Activated CD4-positive, alpha-beta memory T cell treated with anti-CD3 and anti-CD28 coated beads, Interleukin-2, amount 10 ng/mL, durations not matched to agents 7 days and 5 days (primary cell): ENCODE measurements around the gene GPR18. TPM values are rescaled to one million over a fixed set of nuclear protein-coding genes. Genes with fewer than 3 reads are reported as not detected.

ENCODE experiments used
- CTCF ChIA-PET: fragments of 350-600 bp; sonication (Branson Sonifier 250); formaldehyde crosslinking; loops from one replicate; lab custom pipeline; 2021; ENCODE audit warnings: antibody characterized with exemption, inconsistent platforms; lab: Charles Lee
- POLR2A ChIA-PET: fragments of 350-600 bp; sonication (Branson Sonifier 250); formaldehyde crosslinking; loops from one replicate; lab custom pipeline; 2021; ENCODE audit warnings: antibody characterized with exemption; lab: Charles Lee
- DNase-seq: peaks from one replicate; pipeline ENCODE4 v3.0.0-alpha.2; 2020
- H3K27ac Mint-ChIP-seq: one replicate; pipeline ENCODE4 v1.8.0; 2021; ENCODE audit warnings: mild to moderate bottlenecking, mixed read lengths
- H3K27me3 Mint-ChIP-seq: one replicate; pipeline ENCODE4 v1.8.0; 2021; ENCODE audit warnings: mixed read lengths
- H3K36me3 Mint-ChIP-seq: one replicate; pipeline ENCODE4 v1.8.0; 2021; ENCODE audit warnings: low read depth, mixed read lengths
- H3K4me1 Mint-ChIP-seq: one replicate; pipeline ENCODE4 v1.8.0; 2021; ENCODE audit warnings: mixed read lengths
- H3K4me3 Mint-ChIP-seq: one replicate; pipeline ENCODE4 v1.8.0; 2021; ENCODE audit warnings: mild to moderate bottlenecking, mixed read lengths
- H3K9me3 Mint-ChIP-seq: one replicate; pipeline ENCODE4 v1.8.0; 2021; ENCODE audit warnings: mixed read lengths
- total RNA-seq, 2 experiments: library from RNA; stranded (reverse); gene quantifications; one replicate each; pipeline ENCODE4 v1.2.3, GENCODE V29; 2021

GPR18 gene
- total RNA-seq, 2 experiments from 2014 or later: 10.3 to 10.4 TPM

DNA sequence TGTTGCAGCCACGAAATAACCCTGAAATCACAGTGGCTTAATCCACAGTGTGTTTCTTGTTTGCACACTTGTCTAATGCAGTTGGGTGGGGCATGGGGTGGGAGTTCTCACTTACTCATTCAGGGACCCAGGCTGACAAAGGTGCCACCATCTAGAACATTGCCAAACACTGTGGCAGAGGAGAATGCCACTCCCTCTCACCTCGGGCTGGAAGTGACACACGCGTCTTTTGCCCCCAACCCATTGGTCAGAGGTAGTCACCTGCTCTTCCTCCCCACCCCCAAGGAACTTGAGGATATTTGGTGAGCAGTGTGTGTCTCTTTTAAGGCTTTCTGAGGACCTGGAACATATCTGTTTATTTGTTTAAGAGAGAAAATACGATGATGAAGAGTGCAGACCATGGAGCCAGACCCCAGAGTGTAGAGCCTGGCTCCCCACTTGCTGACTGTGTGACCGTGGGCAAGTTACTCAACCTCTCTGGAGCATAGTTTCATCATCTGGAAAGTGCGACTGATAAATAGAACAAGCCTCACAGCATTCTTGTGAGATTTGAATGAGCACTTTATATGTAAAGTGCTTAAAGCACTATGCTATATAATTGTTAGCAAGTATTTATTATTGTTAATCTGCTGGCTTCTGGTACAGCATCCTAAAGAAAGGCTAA is 31.6 kb upstream of the GPR18 start:
- H3K36me3 Mint-ChIP-seq: peaks cover 66% of the 10 kb centered on the region
- peak; percentile 70 for DNase-seq
- CTCF ChIA-PET: interaction anchor here (1.3 to 3.1 kb wide), 3 partner anchors 20 to 62 kb away, joined by 4 to 14 read pairs (median 6); no protein-coding TSS in a partner anchor
- H3K4me3 Mint-ChIP-seq: no peak overlapping the region
- H3K4me1 Mint-ChIP-seq: peaks cover 78% of the 10 kb centered on the region
- H3K9me3 Mint-ChIP-seq: no peaks in the 10 kb centered on the region
- POLR2A ChIA-PET: interaction anchor here (1.0 to 21.6 kb wide), 9 partner anchors 9 to 211 kb away, joined by 3 to 393 read pairs (median 5); partner anchors contain the start of gene GPR183
- peak overlapping the region; percentile 84 for H3K27ac Mint-ChIP-seq
- no peaks in the 10 kb centered on the region for H3K27me3 Mint-ChIP-seq

DNA sequence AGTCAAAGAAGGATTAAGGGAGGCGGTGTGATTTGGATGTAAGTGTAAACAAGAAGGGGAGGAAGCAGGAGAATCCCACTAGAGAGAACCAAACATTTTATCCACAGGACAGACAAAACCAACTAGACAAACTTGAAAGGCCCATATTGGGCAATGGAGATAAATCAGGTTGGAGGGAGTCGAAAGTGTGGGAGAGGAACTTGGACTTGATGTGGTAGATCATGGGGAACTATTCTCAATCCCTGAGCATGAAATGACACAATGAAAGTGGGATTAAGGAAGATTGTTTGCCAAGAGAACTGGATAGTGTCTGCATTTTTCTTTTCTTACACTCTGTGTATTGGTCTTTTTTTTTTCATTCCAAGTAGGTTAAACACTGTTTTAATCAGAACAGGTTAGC is 31.1 kb upstream of the GPR18 start:
- ChIA-PET CTCF (interaction anchor here (1.1 to 3.1 kb wide), 7 partner anchors 15 to 147 kb away, joined by 4 to 17 read pairs (median 6); no protein-coding TSS in a partner anchor), POLR2A (interaction anchor here (1.0 to 21.6 kb wide), 8 partner anchors 9 to 211 kb away, joined by 3 to 393 read pairs (median 5); partner anchors contain the start of gene GPR183)
- H3K27ac Mint-ChIP-seq: peak overlapping the region; percentile 84
- H3K36me3 Mint-ChIP-seq: peaks cover 63% of the 10 kb centered on the region
- H3K4me3 Mint-ChIP-seq: no peak overlapping the region
- no peaks in the 10 kb centered on the region for H3K27me3 Mint-ChIP-seq
- H3K4me1 Mint-ChIP-seq: peaks cover 81% of the 10 kb centered on the region
- no peaks in the 10 kb centered on the region for H3K9me3 Mint-ChIP-seq
- DNase-seq: no peak

DNA sequence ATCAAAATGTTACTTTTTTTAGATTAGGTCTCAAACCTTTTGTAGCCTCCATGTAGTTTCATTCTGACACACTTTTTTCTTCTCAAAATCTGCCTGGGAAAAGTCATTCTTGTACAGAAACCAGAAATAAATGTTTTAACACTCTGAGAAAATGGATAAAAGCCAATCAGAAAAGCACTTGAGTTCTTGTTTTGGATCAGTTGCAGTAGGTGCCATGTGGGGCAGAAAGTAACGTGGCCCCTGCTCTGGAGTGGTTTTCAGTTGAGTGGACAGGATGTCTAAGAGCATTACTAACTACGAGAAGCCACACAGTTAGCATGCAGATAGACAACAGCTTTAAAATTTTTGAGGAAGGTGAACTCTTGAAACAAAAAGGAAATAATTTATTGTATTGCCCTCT is 29.9 kb upstream of the GPR18 start:
- H3K4me1 Mint-ChIP-seq: peaks cover 73% of the 10 kb centered on the region
- H3K27me3 Mint-ChIP-seq: no peaks in the 10 kb centered on the region
- ChIA-PET POLR2A (interaction anchor here (0.8 to 21.6 kb wide), 8 partner anchors 8 to 93 kb away, joined by 3 to 393 read pairs (median 5); partner anchors contain the start of gene GPR183), CTCF (interaction anchor here (1.1 to 3.1 kb wide), 7 partner anchors 10 to 148 kb away, joined by 3 to 17 read pairs (median 6); no protein-coding TSS in a partner anchor)
- DNase-seq: peak; percentile 60
- peak overlapping the region; percentile 84 for H3K27ac Mint-ChIP-seq
- H3K9me3 Mint-ChIP-seq: no peaks in the 10 kb centered on the region
- H3K36me3 Mint-ChIP-seq: peaks cover 51% of the 10 kb centered on the region
- H3K4me3 Mint-ChIP-seq: no peak overlapping the region

DNA sequence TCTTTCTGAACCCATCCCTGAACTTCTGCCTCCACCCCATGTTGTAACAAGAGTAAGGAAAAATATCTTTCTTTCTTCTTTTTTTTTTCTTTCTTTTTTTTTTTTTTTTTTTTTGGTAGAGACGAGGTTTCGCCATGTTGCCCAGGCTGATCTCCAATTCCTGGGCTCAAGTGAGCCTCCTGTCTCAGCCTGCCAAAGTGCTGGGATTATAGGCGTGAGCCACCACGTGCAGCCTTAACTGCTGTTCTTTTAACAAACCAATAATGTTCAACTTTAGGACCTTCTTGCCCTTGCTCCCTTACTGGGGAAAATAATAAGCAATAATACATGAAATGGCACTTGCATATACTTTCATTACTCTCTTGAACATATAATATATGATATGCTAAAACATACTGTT is 29.4 kb upstream of the GPR18 start:
- peaks cover 74% of the 10 kb centered on the region for H3K4me1 Mint-ChIP-seq
- H3K4me3 Mint-ChIP-seq: no peak overlapping the region
- ChIA-PET POLR2A (interaction anchor here (1.0 to 21.6 kb wide), 4 partner anchors 7 to 27 kb away, joined by 3 to 393 read pairs (median 6); partner anchors contain the start of gene GPR183), CTCF (interaction anchor here (0.7 to 3.1 kb wide), 7 partner anchors 17 to 714 kb away, joined by 3 to 17 read pairs (median 6); no protein-coding TSS in a partner anchor)
- H3K36me3 Mint-ChIP-seq: peaks cover 46% of the 10 kb centered on the region
- no peaks in the 10 kb centered on the region for H3K9me3 Mint-ChIP-seq
- DNase-seq: no peak
- peak overlapping the region; percentile 84 for H3K27ac Mint-ChIP-seq
- no peaks in the 10 kb centered on the region for H3K27me3 Mint-ChIP-seq

DNA sequence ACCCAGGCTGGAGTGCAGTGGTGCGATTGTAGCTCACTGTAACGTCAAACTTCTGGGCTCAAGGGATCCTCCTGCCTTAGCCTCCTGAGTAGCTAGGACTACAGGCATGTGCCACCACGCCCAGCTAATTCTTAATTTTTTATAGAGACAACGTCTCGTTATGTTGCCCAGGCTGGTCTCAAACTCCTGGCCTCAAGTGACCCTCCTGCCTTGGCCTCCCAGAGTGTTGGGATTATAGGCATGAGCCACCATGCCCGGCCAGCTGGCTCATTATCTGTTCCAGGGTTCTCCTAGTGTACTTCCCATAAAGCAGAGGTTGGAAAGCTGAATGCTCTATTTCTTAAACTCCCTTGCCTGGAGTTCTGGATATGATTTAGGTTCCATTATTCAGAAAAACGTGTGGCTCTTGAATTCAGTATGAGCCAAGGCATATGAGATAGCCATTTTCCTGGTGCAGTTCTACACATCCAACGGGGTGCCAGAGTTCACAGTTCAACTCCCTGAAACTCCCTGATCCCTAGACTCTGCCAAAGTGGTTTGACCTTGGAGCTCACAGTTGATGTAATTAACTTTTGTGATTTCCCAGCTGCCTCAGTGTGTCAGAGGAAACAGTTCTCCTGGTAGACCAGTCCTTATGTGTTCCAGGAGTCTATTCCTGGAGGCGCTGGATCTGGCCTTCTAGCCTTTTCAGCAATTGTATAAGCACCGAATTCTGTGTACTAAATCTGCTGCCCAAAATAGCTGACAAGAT is 27.4 kb upstream of the GPR18 start:
- ChIA-PET POLR2A (interaction anchor here (1.1 to 21.6 kb wide), 3 partner anchors 17 to 81 kb away, joined by 3 to 393 read pairs (median 3); partner anchors contain the start of gene GPR183), CTCF (interaction anchor here (1.2 to 5.2 kb wide), 2 partner anchors 12 to 15 kb away, joined by 3 to 33 read pairs; no protein-coding TSS in a partner anchor)
- Mint-ChIP-seq H3K9me3 (no peaks in the 10 kb centered on the region), H3K36me3 (peaks cover 38% of the 10 kb centered on the region), H3K4me3 (no peak overlapping the region), H3K27ac (no peak overlapping the region), H3K27me3 (no peaks in the 10 kb centered on the region), H3K4me1 (peaks cover 81% of the 10 kb centered on the region)
- no peak for DNase-seq

DNA sequence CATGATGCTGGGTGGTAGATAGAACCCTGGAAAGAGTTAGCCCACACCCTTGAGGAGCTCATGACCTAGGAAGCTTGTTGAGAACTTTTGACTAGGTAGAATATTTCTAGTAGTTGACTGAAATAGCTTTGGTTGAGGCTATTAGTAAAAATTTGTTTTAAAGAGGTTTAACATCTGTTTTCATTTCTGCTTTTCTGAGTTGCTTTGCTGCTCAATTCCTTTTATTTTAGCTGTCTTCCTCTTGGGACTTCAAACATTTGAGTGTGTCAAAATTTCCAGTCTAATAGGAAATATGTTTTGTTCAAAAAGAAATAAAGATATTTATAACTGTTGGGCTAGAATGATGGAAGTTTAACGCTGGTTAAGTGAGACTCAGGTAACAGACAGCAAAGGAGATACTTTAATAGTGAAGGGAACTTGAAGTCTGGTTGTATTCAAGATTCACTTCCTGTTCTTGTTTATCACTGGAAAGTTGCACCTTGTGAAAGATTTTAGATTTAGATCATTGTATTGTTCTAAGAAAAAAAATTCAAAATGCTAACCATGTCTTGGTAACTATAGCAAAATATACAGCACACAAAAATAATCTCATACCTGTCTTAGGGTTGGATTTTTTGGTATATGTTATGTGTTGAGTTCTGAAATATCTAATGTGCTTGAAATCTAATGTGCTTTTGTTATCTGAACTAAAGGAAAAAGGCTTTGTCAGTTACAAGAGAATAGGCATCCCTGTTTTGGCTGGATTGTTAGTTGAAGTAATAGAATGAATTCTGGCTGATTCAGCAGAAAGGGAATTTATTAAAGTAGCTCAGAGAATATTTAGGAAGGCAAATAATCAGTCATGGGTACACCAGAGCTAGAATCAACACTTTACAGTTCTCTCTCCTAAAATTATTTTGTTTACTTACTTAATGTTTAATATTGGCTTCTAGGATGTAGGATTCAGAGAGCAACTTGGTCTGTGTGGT is 24.4 kb upstream of the GPR18 start:
- no peaks in the 10 kb centered on the region for H3K27me3 Mint-ChIP-seq
- POLR2A ChIA-PET: interaction anchor here (1.0 to 21.6 kb wide), 11 partner anchors 11 to 219 kb away, joined by 3 to 393 read pairs (median 4); partner anchors contain the start of genes GPR183 and TM9SF2
- H3K9me3 Mint-ChIP-seq: no peaks in the 10 kb centered on the region
- CTCF ChIA-PET: interaction anchor here (0.7 to 5.2 kb wide), 6 partner anchors 12 to 385 kb away, joined by 3 to 33 read pairs (median 5); no protein-coding TSS in a partner anchor
- peaks cover 40% of the 10 kb centered on the region for H3K36me3 Mint-ChIP-seq
- DNase-seq: no peak
- peak overlapping the region; percentile 40 for H3K4me3 Mint-ChIP-seq
- peak overlapping the region; percentile 85 for H3K27ac Mint-ChIP-seq
- H3K4me1 Mint-ChIP-seq: peaks cover 80% of the 10 kb centered on the region

DNA sequence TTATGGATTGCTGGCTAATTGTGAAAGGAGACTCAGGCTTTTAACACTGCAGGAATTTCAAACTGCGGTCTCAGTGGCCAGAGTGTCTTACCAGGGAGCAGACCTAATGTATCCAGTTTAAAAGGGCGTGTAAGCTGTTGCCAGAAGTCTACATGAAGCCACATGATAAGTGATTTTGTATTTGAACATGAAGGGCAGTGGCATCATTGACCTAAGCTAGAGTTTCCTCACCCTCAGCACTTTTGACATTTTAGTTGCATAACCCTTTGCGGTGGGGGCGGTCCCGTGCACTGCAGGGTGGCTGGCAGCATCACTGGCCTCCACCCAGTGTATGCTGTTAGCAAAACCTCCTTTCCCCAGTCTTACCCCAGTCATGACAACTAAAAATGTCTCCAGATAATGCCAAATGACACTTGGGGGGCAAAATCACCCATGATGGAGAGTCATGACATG is 23.7 kb upstream of the GPR18 start:
- Mint-ChIP-seq H3K27ac (peak overlapping the region; percentile 85), H3K4me3 (no peak overlapping the region), H3K36me3 (peaks cover 40% of the 10 kb centered on the region), H3K4me1 (peaks cover 79% of the 10 kb centered on the region), H3K27me3 (no peaks in the 10 kb centered on the region), H3K9me3 (no peaks in the 10 kb centered on the region)
- ChIA-PET POLR2A (interaction anchor here (1.0 to 21.6 kb wide), 8 partner anchors 11 to 220 kb away, joined by 3 to 393 read pairs (median 5); partner anchors contain the start of genes GPR183 and TM9SF2), CTCF (interaction anchor here (0.7 to 5.2 kb wide), 4 partner anchors 11 to 155 kb away, joined by 3 to 33 read pairs (median 6); no protein-coding TSS in a partner anchor)
- peak; percentile 70 for DNase-seq

DNA sequence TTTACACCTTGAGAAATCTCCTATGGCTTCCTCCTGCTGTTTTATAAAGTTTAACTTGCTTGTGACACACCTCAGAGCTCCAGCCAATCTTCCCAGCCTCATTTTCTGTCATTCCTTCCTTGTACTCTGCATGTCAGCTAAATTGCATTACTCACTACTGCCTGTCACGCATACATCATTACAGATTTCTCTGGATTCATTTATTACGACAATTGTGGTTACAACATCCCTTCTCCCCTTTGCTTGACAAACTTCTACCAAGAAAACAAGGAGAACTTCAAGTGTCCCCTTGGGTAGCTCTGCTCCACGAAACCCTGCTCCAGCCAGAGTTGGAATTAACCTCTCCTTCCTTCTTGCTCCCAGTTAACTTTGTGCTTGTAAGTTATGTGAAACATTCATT is 22.0 kb upstream of the GPR18 start:
- Mint-ChIP-seq H3K36me3 (peaks cover 36% of the 10 kb centered on the region), H3K27ac (no peak overlapping the region), H3K9me3 (no peaks in the 10 kb centered on the region), H3K4me1 (peaks cover 84% of the 10 kb centered on the region), H3K27me3 (no peaks in the 10 kb centered on the region), H3K4me3 (no peak overlapping the region)
- ChIA-PET CTCF (interaction anchor here (0.7 to 1.4 kb wide), 3 partner anchors 14 to 145 kb away, joined by 3 to 4 read pairs (median 3); no protein-coding TSS in a partner anchor), POLR2A (interaction anchor here (0.6 to 21.6 kb wide), 7 partner anchors 8 to 101 kb away, joined by 3 to 393 read pairs (median 3); partner anchors contain the start of genes GPR183 and UBAC2)
- DNase-seq: no peak

DNA sequence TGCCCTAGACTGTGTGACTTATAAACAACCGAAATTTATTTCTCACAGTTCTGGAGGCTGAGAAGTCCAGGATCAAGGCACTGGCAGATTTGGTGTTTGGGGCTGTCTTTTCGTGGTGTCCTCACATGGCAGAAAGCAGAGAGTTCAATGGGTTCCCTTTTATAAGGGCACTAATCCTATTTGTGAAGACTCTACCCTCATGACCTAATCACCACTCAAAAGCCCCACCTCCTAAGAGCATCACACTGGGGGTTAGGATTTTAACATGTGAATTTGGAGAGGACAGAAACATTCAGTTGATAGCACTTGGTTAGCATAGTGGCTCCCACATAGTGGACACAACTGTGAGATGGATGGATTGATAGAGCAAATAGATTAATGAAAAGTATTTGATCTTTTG is 21.5 kb upstream of the GPR18 start:
- H3K4me3 Mint-ChIP-seq: no peak overlapping the region
- peaks cover 86% of the 10 kb centered on the region for H3K4me1 Mint-ChIP-seq
- ChIA-PET POLR2A (interaction anchor here (0.6 to 21.6 kb wide), 6 partner anchors 9 to 101 kb away, joined by 3 to 393 read pairs (median 4); partner anchors contain the start of genes GPR183 and UBAC2), CTCF (interaction anchor here (0.7 to 1.9 kb wide), 4 partner anchors 10 to 157 kb away, joined by 3 to 7 read pairs (median 4); no protein-coding TSS in a partner anchor)
- H3K27ac Mint-ChIP-seq: no peak overlapping the region
- DNase-seq: no peak
- no peaks in the 10 kb centered on the region for H3K9me3 Mint-ChIP-seq
- H3K36me3 Mint-ChIP-seq: peaks cover 38% of the 10 kb centered on the region
- H3K27me3 Mint-ChIP-seq: no peaks in the 10 kb centered on the region

DNA sequence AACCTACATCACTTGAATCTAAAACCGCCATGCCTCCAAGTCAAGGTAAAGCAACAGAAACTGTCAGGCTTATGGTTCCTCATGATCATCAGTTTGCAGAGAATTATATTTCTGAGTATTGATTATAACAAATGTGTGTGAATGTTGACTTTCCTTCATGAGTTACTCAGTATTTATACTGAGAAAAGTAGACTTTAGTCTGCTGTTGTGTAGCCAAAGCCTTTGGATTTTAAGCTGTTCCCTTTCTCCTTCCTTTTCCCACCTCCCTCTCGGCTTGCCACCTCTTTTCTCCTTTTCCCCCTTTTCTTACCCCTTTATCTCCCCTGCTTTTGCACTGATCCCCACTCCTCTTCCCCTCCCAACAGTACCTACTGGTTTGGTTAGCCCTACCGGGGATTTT is 20.7 kb upstream of the GPR18 start:
- Mint-ChIP-seq H3K4me3 (no peak overlapping the region), H3K27ac (peak overlapping the region; percentile 17), H3K4me1 (peaks cover 90% of the 10 kb centered on the region), H3K36me3 (peaks cover 42% of the 10 kb centered on the region), H3K9me3 (no peaks in the 10 kb centered on the region), H3K27me3 (no peaks in the 10 kb centered on the region)
- no peak for DNase-seq
- POLR2A ChIA-PET: interaction anchor here (0.9 to 21.6 kb wide), 10 partner anchors 9 to 223 kb away, joined by 3 to 393 read pairs (median 4); partner anchors contain the start of genes GPR183, TM9SF2 and UBAC2
- CTCF ChIA-PET: interaction anchor here (1.0 to 1.9 kb wide), 5 partner anchors 9 to 158 kb away, joined by 3 to 7 read pairs (median 3); no protein-coding TSS in a partner anchor

DNA sequence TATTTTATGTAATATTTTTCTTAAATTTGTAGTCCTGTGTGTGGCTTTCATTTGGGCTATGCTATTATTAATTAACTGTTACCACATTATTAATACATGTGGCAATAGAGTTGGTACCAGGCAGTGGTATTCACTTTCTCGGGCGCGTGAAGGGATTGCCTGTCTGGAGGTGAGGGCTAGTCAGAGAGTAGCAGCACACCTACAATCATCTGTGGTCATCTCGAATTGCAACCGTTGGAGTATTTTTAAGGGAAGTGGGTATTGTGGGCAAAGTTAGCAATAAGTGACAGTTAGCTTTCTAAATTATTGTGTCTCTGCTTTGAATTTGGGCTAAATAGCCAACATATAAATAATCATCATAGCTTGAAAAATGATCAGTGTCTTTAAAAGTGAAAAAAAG is 20.0 kb upstream of the GPR18 start:
- Mint-ChIP-seq H3K36me3 (peaks cover 47% of the 10 kb centered on the region), H3K27ac (no peak overlapping the region), H3K27me3 (no peaks in the 10 kb centered on the region), H3K4me3 (no peak overlapping the region), H3K4me1 (peaks cover 93% of the 10 kb centered on the region), H3K9me3 (peaks cover 2% of the 10 kb centered on the region)
- ChIA-PET CTCF (interaction anchor here (1.0 to 1.9 kb wide), 5 partner anchors 8 to 159 kb away, joined by 3 to 7 read pairs (median 3); no protein-coding TSS in a partner anchor), POLR2A (interaction anchor here (0.7 to 21.6 kb wide), 12 partner anchors 8 to 223 kb away, joined by 3 to 393 read pairs (median 4); partner anchors contain the start of genes GPR183, TM9SF2 and UBAC2)
- DNase-seq: no peak
